GM18858 (cell line): ENCODE data around the gene RAB20.
"Not testable (repeated sequence)": the region's sequence is repeated elsewhere in the genome, so short reads cannot be mapped to it uniquely, and the experiment has no call there.

Source experiments
- ATAC-seq: cut with Tn5 transposase; IDR thresholded peaks from one replicate; pipeline ENCODE4 v1.9.1; 2021; ENCODE audit not compliant: unreplicated experiment

RAB20 gene

DNA sequence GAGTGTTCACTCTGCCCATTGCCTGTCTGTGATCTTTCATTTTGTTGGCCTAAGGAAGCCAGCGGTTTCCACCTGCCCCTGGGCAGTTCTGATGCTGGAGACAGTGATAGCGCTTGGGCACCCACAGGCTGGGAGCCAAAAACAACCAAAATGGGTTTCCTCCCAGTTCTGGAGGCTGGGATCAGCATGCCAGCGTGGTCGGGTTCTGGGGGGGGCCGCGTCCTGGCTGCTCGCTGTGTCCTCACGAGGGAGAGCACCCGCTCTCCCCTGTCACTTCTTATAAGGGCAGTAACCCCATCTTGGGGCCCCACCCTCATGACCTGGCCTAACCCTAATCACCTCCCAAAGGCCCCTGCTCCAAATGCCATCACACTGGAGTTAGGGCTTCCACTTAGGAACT is 67.9 kb downstream of the RAB20 start:
- no peak for ATAC-seq

- ATAC-seq, result no peak
Measured at GRCh38 chr13:110492679-110493593, 68.6 kb downstream of the RAB20 start.

DNA sequence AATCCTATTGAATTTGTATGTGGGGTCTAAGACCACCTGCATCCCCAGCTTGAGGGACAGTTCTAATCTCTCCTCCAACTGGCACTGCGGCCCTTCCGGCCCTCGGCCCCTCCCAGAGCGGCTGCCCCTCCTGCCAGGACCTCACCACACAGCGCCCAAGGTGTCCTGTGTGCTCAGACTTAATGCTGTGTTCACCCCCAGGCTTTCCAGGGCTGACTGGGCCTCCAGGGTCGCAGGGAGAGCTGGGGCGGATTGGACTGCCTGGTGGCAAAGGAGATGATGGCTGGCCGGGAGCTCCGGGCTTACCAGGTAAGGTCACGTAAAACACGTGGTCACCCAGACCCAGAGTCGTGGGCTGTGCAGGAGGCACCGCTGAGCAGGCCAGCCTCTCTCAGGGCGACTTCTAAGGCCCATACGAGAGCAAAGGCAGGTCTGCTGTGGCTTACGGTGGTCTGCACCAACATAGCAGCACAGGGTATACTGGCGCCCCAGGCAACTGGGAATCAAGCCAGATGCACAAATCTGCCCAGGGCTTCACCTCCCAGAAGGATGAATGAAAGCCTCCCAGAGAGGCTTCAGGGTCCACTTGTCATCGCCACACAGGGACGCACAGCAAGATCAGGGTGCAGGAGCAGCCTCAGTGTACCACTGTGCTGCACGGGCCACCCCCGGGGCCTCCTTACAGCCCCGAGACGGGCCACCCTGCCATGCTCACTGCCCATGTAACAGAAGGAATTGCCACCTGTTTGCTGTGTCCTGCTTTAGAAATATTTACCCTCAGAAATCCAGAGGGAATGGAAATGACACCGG is 69.4 kb downstream of the RAB20 start:
- ATAC-seq, result no peak

DNA sequence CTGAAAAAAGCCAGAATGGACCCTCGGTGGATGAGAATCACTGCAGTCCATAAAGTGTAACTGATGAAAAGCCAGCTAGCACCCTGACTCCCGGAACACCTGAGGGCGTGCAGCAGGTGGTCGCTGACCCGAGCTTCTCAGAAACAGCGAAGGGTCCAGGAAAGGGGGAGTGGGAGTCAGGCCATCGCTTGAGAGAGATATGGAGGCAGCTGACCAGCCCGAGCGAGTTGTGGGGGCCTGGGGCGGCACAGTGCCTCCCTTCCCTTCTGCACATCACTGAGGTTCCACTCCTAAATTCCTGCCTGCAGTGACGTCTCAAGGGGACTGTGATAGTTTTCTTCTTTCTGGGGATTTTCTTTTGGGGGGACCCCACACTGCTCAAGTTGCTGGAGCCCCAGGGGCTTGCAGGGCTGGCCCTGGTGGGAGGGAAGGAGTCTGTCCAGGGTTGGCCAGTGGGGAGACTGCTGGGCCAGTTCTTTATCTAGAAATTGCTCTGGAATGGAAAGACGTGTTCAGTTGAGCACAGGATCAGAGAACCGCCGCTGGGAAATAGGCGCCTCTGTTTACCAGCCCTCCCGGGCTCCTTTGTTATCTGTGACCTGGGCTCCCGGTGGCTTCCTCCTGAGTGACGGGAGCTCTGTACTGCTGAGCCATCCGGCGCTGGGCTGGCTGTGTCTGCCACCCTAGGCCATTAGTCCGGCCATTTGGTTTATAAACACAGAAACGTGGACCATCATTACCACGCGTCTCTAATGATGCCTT is 71.3 kb downstream of the RAB20 start:
- ATAC-seq, result no peak

GRCh38 chr13:110486880-110487279 is 74.6 kb downstream of the RAB20 start:
- ATAC-seq, result not testable (repeated sequence)

GRCh38 chr13:110486061-110486715 is 75.3 kb downstream of the RAB20 start:
- no peak for ATAC-seq

- ATAC-seq, result no peak
Measured at GRCh38 chr13:110485604-110486003, 75.9 kb downstream of the RAB20 start.

GRCh38 chr13:110484290-110485048 is 77.1 kb downstream of the RAB20 start:
- no peak for ATAC-seq

- ATAC-seq, result no peak
Measured at GRCh38 chr13:110483386-110483968, 78.0 kb downstream of the RAB20 start.

DNA sequence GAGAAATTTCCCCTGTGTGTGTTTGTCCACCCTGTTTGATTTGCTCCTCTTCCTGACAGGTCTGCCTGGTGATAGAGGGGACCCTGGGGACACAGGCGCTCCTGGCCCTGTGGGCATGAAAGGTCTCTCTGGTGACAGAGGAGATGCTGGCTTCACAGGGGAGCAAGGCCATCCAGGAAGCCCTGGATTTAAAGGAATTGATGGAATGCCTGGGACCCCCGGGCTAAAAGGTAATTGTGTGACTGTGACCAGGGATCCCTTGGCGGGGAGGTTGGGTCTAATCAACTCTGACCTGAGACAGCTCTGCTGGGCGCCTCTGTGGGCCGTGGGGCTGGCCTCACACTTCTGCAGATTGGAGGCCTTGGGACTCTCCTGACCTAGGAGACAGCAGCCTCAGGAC is 81.4 kb downstream of the RAB20 start:
- ATAC-seq, result no peak

- ATAC-seq, result no peak
Measured at GRCh38 chr13:110479648-110480047, 81.9 kb downstream of the RAB20 start.

DNA sequence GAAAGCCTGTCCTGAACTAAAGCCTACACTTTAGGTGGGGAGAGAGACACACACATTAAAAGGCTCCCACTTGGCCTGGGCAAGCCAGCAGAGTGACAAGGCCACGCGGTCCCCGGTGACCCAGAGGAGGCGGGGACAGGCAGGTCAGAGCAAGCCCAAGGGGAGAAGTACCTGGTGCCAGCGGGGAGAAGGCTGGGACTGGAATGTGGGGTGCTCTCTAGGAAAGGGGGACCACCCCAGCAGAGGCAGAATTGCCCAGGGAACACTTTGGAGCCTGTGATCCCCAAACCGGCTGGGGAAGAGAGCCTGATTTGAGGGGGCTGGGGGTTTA is 82.3 kb downstream of the RAB20 start:
- no peak for ATAC-seq

- ATAC-seq, result no peak
Measured at GRCh38 chr13:110478405-110479214, 82.9 kb downstream of the RAB20 start.

DNA sequence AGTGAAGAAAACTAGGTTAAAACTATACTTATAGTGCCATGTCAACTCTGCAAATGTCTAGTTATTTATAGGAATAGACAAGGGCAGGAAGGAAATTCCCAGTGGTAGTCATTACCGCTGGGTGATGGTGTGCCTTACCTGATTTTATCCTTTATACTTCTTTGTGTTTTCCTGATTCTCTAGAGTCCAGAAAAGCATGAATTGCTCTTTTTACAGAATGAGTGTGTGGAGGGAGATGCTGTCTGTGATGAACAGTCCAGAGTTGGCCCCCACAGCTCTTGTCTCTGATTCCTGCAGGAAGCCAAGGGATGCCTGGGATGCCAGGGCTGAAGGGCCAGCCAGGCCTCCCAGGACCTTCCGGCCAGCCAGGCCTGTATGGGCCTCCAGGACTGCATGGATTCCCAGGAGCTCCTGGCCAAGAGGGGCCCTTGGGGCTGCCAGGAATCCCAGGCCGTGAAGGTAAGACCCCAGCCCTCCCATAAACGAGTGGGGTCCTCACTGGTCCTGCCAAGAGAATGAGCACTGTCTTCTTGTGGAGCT is 83.7 kb downstream of the RAB20 start:
- no peak for ATAC-seq

DNA sequence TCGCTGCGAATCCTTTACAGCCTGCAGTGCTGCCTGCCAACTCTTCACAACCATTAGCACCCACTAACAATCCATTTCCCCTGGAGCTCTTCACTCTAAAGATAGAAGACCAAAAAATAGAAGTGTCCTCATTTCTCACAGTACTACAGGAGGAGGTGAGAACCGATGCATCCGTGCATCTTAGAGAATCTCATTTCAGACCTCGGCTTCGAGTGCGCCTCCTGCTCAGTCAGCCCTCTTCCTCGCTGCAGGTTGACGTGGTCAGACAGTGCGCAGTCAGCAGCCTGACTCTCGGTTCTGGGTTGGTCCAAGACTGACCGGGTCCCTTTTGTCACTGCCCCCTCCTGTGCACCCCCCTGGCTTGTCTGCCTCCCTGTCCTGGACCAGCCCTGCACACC is 85.3 kb downstream of the RAB20 start:
- ATAC-seq, result no peak

- no peak for ATAC-seq
Measured at GRCh38 chr13:110475550-110476219, 85.8 kb downstream of the RAB20 start.

DNA sequence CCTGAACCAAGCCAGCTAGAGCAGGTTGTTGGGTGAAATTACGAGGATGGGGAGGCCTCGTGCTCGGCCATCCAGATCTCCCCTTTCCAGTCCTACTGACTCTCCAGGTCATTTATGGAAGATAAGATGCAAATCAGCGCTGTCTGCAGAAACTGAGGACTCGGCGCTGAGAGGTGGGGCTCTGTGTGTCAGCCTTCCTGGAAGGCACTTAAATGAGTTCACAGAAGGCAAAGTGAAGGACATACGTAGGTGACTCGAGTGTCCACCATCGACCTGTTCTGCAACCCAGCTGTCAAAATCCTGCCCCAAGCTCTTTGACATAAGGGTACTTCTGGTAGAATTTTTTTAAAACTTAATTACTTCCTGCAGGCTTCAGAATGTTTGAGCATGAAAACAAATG is 86.4 kb downstream of the RAB20 start:
- no peak for ATAC-seq

- ATAC-seq, result no peak
Measured at GRCh38 chr13:110474713-110475112, 86.8 kb downstream of the RAB20 start.
